HepG2 (cell line): Measurements from ENCODE around the gene RAPSN.

Source experiments
- CTCF ChIP-seq: sonication (generic); formaldehyde crosslinking; IDR thresholded peaks from 2 replicates; pipeline ENCODE4 v1.5.0; 2020; ENCODE audit warnings: mild to moderate bottlenecking, missing genetic modification reagents, moderate library complexity
- PCBP1 ChIP-seq: fragments of 200-400 bp; formaldehyde crosslinking; IDR thresholded peaks from 2 replicates; pipeline ENCODE4 v1.6.1; 2017; ENCODE audit warnings: mild to moderate bottlenecking, low read depth, low read length, borderline replicate concordance
- ZFP36 ChIP-seq: fragments of 150-350 bp; IDR thresholded peaks from 2 replicates; pipeline ENCODE4 v1.6.1; 2018; ENCODE audit warnings: borderline replicate concordance, low read length, low read depth; ENCODE audit not compliant: partially characterized antibody
- ZNF296 ChIP-seq: sonication (generic); formaldehyde crosslinking; conservative IDR thresholded peaks from 2 replicates; pipeline ENCODE4 v1.5.0; 2020; ENCODE audit warnings: mild to moderate bottlenecking, missing genetic modification reagents

- TF ChIP-seq PCBP1 (no peak), ZNF296 (CRISPR knock-in tag) (no peak), CTCF (CRISPR knock-in tag) (no peak), ZFP36 (no peak)
Measured at GRCh38 chr11:47413351-47413750, 35.6 kb downstream of the RAPSN start.
